ENCODE data around the gene USP19. TPM values are rescaled to one million over a fixed set of nuclear protein-coding genes. Genes with fewer than 3 reads are reported as not detected.

Gene USP19
- total and polyA plus RNA-seq, 2 donors = 30.8 to 44.8 TPM

Small RNA genes within 50 kb of the gene (small RNA-seq; reads per million reads assigned to genes)
- not detected for gene RN7SL182P

Other genes with a start within 250 kb of the USP19 start
- gene SLC25A20, start 221.9 kb downstream of the USP19 start, total RNA-seq = 11.0 TPM
- 14.1 TPM for gene SLC25A20, start 221.9 kb downstream of the USP19 start, polyA plus RNA-seq
- gene ARIH2, start 202.0 kb downstream of the USP19 start, total RNA-seq = 71.6 TPM
- 59.9 TPM for gene ARIH2, start 202.0 kb downstream of the USP19 start, polyA plus RNA-seq
- gene P4HTM, start 130.6 kb downstream of the USP19 start, total RNA-seq = 30.9 TPM
- gene P4HTM, start 130.6 kb downstream of the USP19 start, polyA plus RNA-seq = 31.6 TPM
- 66.2 TPM for gene WDR6, start 113.4 kb downstream of the USP19 start, total RNA-seq
- gene WDR6, start 113.4 kb downstream of the USP19 start, polyA plus RNA-seq = 132 TPM
- gene DALRD3, start 102.2 kb downstream of the USP19 start, total RNA-seq = 26.7 TPM
- gene DALRD3, start 102.2 kb downstream of the USP19 start, polyA plus RNA-seq = 28.3 TPM
- gene NDUFAF3, start 98.7 kb downstream of the USP19 start, total RNA-seq = 43.2 TPM
- gene NDUFAF3, start 98.7 kb downstream of the USP19 start, polyA plus RNA-seq = 81.6 TPM
- 247 TPM for gene IMPDH2, start 91.4 kb downstream of the USP19 start, total RNA-seq
- gene IMPDH2, start 91.4 kb downstream of the USP19 start, polyA plus RNA-seq = 192 TPM
- 63.0 TPM for gene QRICH1, start 26.8 kb downstream of the USP19 start, total RNA-seq
- gene QRICH1, start 26.8 kb downstream of the USP19 start, polyA plus RNA-seq = 40.7 TPM
- 197 TPM for gene QARS1, start 16.1 kb downstream of the USP19 start, total RNA-seq
- 242 TPM for gene QARS1, start 16.1 kb downstream of the USP19 start, polyA plus RNA-seq
- gene LAMB2, start 12.2 kb upstream of the USP19 start, total RNA-seq = 429 TPM
- gene LAMB2, start 12.2 kb upstream of the USP19 start, polyA plus RNA-seq = 366 TPM
- gene CCDC71, start 45.5 kb upstream of the USP19 start, total RNA-seq = 10.3 TPM
- 25.6 TPM for gene CCDC71, start 45.5 kb upstream of the USP19 start, polyA plus RNA-seq
- gene KLHDC8B, start 50.8 kb upstream of the USP19 start, total RNA-seq = 27.3 TPM
- gene KLHDC8B, start 50.8 kb upstream of the USP19 start, polyA plus RNA-seq = 80.8 TPM
- gene C3orf62, start 156.4 kb upstream of the USP19 start, total RNA-seq = 6.0 TPM
- gene C3orf62, start 156.4 kb upstream of the USP19 start, polyA plus RNA-seq = 3.0 TPM
- 23.7 TPM for gene USP4, start 219.2 kb upstream of the USP19 start, total RNA-seq
- gene USP4, start 219.2 kb upstream of the USP19 start, polyA plus RNA-seq = 34.2 TPM
- gene GPX1, start 237.5 kb upstream of the USP19 start, total RNA-seq = 49.2 TPM
- gene GPX1, start 237.5 kb upstream of the USP19 start, polyA plus RNA-seq = 411 TPM

Data from urinary bladder (tissue), 2 donors.